GM15510 (cell line): Measurements from ENCODE around the gene KIF26A.

Experiments
- POLR2A ChIP-seq: IDR thresholded peaks from 3 replicates; pipeline ENCODE4 v1.6.1; 2011; ENCODE audit warnings: borderline replicate concordance; ENCODE audit not compliant: insufficient read length; ENCODE audit errors: extremely low read depth

Gene KIF26A

DNA sequence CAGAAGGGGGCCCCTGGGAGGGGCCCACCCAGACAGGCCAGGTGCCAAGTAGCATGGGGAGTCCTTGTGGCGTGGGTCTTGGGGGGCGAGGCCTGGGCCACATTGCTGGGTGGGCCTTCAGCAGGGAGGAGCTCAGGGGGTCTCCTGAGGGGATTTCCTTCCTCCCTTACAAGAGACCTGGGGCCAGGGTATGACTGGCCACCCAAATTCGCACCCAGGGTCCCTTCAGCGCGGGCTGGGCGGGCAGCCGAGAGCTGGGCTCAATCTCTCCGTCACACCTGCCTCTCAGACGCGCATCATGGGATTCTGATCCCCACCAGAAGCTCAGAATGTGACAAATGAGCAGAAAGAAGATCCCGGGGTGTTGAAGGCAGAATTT, 72.4 kb downstream of the KIF26A start:
- TF ChIP-seq POLR2A = no peak

- no peak for TF ChIP-seq POLR2A
These were observed 72.8 kb downstream of the KIF26A start for GRCh38 chr14:104211215-104211614.

DNA sequence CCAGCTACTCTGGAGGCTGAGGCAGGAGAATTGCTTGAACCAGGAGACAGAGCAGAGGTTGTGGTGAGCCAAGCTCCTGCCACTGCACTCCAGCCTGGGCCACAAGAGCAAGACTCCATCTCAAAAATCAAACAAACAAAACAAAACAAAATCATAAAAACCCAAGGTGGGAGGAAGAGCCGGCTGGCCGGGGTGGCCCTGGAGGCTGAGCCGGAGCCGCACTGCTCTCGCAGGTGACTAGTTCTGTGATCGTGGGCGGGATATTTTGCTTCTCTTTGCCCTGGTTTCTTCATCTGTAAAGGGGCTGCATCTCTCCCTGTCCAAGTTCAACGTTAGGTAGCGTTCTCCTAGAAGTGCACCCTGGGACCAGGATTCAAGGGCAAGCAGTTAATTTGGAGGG, 73.4 kb downstream of the KIF26A start:
- no peak for TF ChIP-seq POLR2A

- TF ChIP-seq POLR2A = no peak
These were observed 74.1 kb downstream of the KIF26A start for GRCh38 chr14:104212206-104213095.

- no peak for TF ChIP-seq POLR2A
These were observed 75.1 kb downstream of the KIF26A start for GRCh38 chr14:104213301-104214034.

GRCh38 chr14:104214431-104215218, 76.2 kb downstream of the KIF26A start:
- no peak for TF ChIP-seq POLR2A

GRCh38 chr14:104215706-104216334, 77.4 kb downstream of the KIF26A start:
- no peak for TF ChIP-seq POLR2A

DNA sequence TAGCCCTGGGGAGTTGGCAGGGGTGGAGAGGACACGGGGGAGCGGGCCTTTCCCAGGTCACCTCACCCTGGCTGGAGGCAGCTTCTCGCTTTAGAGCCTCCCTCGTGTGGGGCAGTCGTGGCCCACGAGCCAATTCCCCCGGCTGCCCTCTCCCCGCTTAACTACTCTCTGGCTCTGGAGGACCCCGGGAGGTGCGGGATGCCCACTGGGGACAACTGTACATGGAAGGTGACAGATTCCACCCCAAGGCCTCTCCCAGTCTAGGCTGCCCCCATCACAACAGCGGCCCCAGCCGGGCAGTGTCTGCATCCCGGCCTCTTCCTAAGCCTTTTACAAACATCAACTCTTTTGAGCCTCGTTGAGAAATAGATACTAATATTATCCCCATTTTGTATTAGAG, 78.1 kb downstream of the KIF26A start:
- TF ChIP-seq POLR2A = no peak

DNA sequence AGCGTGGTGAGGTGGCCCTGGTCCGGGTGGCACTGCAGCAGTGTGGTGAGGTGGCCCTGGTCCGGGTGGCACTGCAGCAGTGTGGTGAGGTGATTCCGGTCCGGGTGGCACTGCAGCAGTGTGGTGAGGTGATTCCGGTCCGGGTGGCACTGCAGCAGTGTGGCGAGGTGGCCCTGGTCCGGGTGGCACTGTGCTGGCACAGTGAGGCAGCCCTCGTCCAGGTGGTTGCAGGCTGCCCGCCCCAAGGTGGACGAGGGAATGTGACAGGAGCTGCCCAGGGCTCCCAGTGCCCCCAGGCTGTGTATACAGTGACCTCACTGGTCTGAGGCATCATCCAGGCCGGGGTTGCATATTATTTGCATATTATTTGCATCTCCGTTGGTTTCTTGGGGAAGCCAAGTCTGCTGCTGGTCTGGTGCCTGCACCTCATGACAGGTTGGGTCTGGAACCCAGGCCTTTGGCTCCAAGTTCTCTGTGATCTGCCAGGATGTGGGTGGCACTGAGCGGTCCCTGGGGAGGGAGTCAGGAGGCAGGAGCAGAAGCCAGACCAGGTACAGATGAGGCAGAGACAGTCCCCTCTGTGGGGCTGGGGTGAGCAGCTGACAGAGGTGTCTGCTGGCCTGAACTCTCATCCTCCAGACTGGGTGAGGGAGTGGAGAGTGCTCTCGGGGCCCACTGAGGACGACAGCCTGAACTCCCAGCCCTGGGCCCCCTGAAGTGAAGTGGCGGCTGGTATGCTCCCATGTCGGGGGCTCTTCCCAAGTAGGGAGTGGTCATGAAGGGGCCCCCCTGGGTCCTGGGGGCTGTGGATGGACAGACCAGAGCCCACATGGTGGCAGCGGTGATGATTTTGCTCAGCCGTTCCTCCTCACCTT, 79.3 kb downstream of the KIF26A start:
- no peak for TF ChIP-seq POLR2A

GRCh38 chr14:104218361-104219180, 80.2 kb downstream of the KIF26A start:
- TF ChIP-seq POLR2A = no peak

GRCh38 chr14:104219731-104220214, 81.4 kb downstream of the KIF26A start:
- TF ChIP-seq POLR2A = no peak

- no peak for TF ChIP-seq POLR2A
These were observed 82.1 kb downstream of the KIF26A start for GRCh38 chr14:104220215-104221070.
